ENCODE results near the gene PEX14. TPM values are rescaled to one million over a fixed set of nuclear protein-coding genes. Genes with fewer than 3 reads are reported as not detected.

The PEX14 gene
- total and polyA plus RNA-seq, 9 of the 15 experiments (the other 6 are each of a cell fraction or from before 2014, with no cell fraction given): 2.6 to 45.7 (median 22.7) TPM

DNA sequence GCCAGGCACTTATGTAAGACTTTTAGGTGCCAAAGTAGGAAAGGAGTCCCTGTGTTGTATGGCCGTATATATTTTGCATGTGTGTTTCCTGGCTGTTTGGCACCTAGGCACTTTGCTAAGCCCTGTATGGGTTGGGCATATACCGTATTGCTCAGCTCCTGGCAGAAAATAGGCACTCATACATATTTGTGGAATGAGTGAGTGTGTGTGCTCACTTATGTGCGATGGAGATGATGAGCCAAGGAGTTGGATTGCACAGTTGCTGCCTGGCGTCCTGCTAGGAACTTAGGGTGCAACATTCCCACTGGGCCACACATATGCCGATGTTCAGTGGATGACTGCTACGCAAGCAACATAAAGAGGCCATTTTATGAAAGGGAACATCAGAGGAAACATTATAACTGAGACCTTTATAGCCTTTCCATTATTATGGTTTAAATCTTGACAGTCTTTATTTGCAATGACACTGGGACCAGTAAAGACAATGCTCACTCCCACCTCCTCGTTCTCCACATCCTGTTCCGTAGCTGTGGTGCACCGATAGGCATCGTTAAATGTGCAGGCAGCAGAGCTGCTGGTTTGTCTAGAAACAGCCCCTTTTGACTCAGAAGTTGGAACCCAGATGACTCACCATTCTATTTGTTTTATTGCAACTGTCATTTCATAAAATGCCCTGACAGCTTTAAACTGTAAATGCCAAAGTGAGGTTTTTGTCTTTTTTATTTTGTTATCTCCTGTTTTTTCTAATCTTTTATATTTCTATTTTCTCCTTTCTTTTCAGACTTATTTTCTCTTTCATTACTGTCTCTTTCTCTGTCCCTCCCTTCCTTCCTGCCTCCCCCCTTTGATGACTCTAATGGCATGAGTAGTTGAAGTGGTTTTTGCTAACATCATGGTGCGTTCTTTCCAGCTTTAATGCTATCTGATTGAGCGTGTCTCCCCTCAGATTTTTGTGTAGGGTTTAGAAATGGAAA, 36.1 kb downstream of the PEX14 start (continued):
- TF ChIP-seq, protein P1, sequence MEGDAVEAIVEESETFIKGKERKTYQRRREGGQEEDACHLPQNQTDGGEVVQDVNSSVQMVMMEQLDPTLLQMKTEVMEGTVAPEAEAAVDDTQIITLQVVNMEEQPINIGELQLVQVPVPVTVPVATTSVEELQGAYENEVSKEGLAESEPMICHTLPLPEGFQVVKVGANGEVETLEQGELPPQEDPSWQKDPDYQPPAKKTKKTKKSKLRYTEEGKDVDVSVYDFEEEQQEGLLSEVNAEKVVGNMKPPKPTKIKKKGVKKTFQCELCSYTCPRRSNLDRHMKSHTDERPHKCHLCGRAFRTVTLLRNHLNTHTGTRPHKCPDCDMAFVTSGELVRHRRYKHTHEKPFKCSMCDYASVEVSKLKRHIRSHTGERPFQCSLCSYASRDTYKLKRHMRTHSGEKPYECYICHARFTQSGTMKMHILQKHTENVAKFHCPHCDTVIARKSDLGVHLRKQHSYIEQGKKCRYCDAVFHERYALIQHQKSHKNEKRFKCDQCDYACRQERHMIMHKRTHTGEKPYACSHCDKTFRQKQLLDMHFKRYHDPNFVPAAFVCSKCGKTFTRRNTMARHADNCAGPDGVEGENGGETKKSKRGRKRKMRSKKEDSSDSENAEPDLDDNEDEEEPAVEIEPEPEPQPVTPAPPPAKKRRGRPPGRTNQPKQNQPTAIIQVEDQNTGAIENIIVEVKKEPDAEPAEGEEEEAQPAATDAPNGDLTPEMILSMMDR (IDR thresholded peaks at IDR 0.05 in 2 of 3, conservative IDR thresholded peaks at IDR 0.05 in 1 of 3; ENCODE audit: insufficient read depth in 2 of 3, low read depth in 1 of 3, low read length in 3 of 3): no peak
- TF ChIP-seq, protein P2, sequence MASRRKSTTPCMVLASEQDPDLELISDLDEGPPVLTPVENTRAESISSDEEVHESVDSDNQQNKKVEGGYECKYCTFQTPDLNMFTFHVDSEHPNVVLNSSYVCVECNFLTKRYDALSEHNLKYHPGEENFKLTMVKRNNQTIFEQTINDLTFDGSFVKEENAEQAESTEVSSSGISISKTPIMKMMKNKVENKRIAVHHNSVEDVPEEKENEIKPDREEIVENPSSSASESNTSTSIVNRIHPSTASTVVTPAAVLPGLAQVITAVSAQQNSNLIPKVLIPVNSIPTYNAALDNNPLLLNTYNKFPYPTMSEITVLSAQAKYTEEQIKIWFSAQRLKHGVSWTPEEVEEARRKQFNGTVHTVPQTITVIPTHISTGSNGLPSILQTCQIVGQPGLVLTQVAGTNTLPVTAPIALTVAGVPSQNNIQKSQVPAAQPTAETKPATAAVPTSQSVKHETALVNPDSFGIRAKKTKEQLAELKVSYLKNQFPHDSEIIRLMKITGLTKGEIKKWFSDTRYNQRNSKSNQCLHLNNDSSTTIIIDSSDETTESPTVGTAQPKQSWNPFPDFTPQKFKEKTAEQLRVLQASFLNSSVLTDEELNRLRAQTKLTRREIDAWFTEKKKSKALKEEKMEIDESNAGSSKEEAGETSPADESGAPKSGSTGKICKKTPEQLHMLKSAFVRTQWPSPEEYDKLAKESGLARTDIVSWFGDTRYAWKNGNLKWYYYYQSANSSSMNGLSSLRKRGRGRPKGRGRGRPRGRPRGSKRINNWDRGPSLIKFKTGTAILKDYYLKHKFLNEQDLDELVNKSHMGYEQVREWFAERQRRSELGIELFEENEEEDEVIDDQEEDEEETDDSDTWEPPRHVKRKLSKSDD (conservative IDR thresholded peaks at IDR 0.05; ENCODE audit: low read length): no peak
- TF ChIP-seq ZNF507 (tag; conservative IDR thresholded peaks at IDR 0.05) (no peak), CBFA2T2 (conservative IDR thresholded peaks at IDR 0.05) (peak; percentile 68), MIER1 (IDR thresholded peaks at IDR 0.05; ENCODE audit: low read depth) (peak; percentile 73), RBM25 (IDR thresholded peaks at IDR 0.05; ENCODE audit: low read depth, low read length, severe bottlenecking) (no peak), KDM1A (IDR thresholded peaks at IDR 0.05) (peak; percentile 94 to 96), ZNF589 (CRISPR knock-in tag; IDR thresholded peaks at IDR 0.05; ENCODE audit: low read depth) (no peak), ZNF41 (CRISPR knock-in tag; conservative IDR thresholded peaks at IDR 0.05) (no peak), ZNF263 (CRISPR knock-in tag; IDR thresholded peaks at IDR 0.05; ENCODE audit: borderline replicate concordance) (no peak), CEBPG (CRISPR knock-in tag; IDR thresholded peaks at IDR 0.05) (0 out of 2 replicates have a peak, but pooled peaks have one; percentile 16), CEBPG (tag; conservative IDR thresholded peaks at IDR 0.05 in 1 of 2, IDR thresholded peaks at IDR 0.05 in 1 of 2) (no peak), RBM34 (IDR thresholded peaks at IDR 0.05; ENCODE audit: borderline replicate concordance, insufficient read depth, low read length) (no peak), SUPT5H (IDR thresholded peaks at IDR 0.05) (no peak)
- TF ChIP-seq, protein P3, sequence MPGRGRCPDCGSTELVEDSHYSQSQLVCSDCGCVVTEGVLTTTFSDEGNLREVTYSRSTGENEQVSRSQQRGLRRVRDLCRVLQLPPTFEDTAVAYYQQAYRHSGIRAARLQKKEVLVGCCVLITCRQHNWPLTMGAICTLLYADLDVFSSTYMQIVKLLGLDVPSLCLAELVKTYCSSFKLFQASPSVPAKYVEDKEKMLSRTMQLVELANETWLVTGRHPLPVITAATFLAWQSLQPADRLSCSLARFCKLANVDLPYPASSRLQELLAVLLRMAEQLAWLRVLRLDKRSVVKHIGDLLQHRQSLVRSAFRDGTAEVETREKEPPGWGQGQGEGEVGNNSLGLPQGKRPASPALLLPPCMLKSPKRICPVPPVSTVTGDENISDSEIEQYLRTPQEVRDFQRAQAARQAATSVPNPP (IDR thresholded peaks at IDR 0.05; ENCODE audit: borderline replicate concordance, insufficient read depth, insufficient read length): no peak
- TF ChIP-seq, protein P4, sequence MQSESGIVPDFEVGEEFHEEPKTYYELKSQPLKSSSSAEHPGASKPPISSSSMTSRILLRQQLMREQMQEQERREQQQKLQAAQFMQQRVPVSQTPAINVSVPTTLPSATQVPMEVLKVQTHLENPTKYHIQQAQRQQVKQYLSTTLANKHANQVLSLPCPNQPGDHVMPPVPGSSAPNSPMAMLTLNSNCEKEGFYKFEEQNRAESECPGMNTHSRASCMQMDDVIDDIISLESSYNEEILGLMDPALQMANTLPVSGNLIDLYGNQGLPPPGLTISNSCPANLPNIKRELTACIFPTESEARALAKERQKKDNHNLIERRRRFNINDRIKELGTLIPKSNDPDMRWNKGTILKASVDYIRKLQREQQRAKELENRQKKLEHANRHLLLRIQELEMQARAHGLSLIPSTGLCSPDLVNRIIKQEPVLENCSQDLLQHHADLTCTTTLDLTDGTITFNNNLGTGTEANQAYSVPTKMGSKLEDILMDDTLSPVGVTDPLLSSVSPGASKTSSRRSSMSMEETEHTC (IDR thresholded peaks at IDR 0.05): no peak
- TF ChIP-seq, protein P5, sequence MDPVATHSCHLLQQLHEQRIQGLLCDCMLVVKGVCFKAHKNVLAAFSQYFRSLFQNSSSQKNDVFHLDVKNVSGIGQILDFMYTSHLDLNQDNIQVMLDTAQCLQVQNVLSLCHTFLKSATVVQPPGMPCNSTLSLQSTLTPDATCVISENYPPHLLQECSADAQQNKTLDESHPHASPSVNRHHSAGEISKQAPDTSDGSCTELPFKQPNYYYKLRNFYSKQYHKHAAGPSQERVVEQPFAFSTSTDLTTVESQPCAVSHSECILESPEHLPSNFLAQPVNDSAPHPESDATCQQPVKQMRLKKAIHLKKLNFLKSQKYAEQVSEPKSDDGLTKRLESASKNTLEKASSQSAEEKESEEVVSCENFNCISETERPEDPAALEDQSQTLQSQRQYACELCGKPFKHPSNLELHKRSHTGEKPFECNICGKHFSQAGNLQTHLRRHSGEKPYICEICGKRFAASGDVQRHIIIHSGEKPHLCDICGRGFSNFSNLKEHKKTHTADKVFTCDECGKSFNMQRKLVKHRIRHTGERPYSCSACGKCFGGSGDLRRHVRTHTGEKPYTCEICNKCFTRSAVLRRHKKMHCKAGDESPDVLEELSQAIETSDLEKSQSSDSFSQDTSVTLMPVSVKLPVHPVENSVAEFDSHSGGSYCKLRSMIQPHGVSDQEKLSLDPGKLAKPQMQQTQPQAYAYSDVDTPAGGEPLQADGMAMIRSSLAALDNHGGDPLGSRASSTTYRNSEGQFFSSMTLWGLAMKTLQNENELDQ (CRISPR knock-in tag; IDR thresholded peaks at IDR 0.05; ENCODE audit: borderline replicate concordance): no peak
